Mononuclear cell (primary cell): ENCODE results near the gene AJAP1. TPM values are rescaled to one million over a fixed set of nuclear protein-coding genes. Genes with fewer than 3 reads are reported as not detected.
"Not testable (repeated sequence)": the region's sequence is repeated elsewhere in the genome, so short reads cannot be mapped to it uniquely, and the experiment has no call there.

Source experiments
- H3K27me3 ChIP-seq: 2 replicates; pipeline ENCODE4 v1.6.0; 2011; ENCODE audit warnings: low read length, control low read depth; ENCODE audit not compliant: insufficient read depth
- H3K4me1 ChIP-seq: 2 replicates; pipeline ENCODE4 v1.5.1; 2011; ENCODE audit warnings: mild to moderate bottlenecking, low read length, control low read depth; ENCODE audit not compliant: insufficient read depth
- H3K4me3 ChIP-seq: 2 replicates; pipeline ENCODE4 v1.5.1; 2011; ENCODE audit warnings: mild to moderate bottlenecking, low read length, moderate library complexity
- H3K9me3 ChIP-seq: 2 replicates; pipeline ENCODE4 v1.5.1; 2011; ENCODE audit warnings: low read depth, mild to moderate bottlenecking, control low read depth, low read length
- total RNA-seq: library from RNA; depleted of rRNA; stranded (reverse); fragments of >200 nt; gene quantifications from one replicate; pipeline ENCODE4 v1.2.3, GENCODE V29; 2012

AJAP1 gene
- total RNA-seq, 1 donor, result under 0.01 TPM

DNA sequence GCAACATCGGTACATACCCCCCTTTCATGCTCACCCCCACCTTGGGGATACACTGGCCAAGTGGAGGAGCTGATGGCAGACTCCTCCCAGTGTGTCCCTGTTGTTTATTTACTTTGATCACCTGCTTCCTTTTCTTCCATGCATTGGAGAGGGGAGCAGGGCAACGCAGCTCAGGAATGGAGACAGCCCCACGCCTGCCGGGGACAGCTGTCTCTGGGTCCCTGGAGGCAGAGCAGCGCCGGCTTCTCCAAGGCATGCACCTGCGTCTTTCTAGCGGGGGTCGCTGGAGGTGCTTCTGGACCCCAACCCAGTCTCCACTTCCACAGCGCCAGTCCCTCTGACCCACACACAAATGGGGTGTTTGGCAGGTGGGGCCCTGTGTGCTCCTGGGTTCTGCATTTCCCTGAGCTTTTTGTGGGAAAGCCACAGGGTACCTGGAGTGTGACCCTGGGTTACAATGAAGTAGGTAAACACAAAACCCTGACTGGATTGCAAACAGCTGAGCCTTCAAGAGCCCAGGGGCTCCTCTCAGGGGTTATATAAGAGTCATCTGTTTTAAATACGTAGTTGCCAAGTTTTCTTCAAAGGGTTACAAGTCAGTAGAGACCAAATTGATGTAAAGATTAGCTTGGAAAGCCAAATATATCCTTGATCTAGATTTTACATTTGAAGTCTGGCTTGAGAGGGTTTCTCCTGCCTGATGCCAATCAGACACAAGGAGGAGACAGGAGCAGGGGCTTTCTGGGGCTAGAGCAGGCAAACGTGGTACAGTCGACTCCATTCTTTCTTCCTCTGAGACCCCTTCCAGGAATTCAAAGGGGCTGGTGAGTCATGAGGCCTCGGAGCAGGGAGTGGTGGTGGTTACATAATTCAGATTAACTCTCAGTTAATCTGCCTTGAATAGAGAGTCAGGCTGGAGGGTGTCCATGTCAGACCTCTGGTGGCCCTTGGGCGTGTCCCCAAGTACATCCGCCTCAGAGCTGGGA lies 4.5 kb downstream of the AJAP1 start:
- no peaks in the 10 kb centered on the region for H3K9me3 ChIP-seq
- H3K4me1 ChIP-seq, result no peaks in the 10 kb centered on the region
- H3K4me3 ChIP-seq, result no peak overlapping the region
- H3K27me3 ChIP-seq, result peaks cover 30% of the 10 kb centered on the region

DNA sequence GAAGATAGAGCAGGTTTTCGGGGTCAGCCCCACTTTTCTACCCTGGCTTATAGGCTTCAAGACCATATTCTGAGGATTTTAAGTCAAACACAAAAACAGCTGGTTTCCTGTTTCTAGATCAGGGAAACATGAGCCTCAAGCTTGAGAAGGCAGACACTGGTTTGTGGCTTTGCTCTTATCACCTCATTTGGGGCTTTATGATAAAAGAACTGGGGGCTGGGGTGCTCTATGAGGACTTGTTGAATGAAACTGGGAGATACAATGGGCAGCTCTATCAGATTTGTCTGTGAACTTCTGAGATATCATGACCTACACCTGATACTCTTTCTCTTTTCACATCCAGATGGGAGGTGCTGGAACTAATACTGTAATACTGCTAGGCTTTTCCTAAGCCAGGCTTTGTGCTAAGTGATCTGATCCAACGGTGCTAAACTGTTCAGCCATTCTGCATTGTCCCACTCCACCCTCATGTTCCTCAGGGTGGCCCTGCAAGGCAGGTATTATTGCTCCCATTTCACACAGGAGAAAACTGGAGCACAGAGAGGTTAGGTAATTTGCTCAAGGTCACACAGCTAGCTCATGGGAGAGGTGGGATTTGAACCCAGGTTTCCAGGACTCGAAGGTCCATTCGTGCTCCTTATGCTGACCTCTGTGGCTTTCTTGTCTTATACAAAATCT lies 6.6 kb downstream of the AJAP1 start:
- Histone ChIP-seq H3K9me3 (no peaks in the 10 kb centered on the region), H3K27me3 (peaks cover 28% of the 10 kb centered on the region), H3K4me3 (no peak overlapping the region), H3K4me1 (no peaks in the 10 kb centered on the region)

DNA sequence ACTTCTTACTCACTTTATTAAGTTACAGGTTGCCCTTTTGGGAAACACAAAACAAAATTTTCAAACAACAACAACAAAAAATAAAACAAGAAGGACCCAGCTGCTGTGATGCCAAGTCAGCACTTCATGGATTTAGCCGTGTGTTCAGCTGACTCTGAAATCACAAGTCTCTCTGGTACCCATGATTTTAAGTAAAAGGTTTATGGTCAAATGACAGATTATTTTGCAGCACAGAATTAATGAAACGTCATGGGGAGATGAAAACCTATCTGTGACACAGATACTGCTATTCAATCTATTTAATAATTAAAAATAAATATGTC lies 7.1 kb downstream of the AJAP1 start:
- Histone ChIP-seq H3K4me3 (no peak overlapping the region), H3K4me1 (no peaks in the 10 kb centered on the region), H3K27me3 (peaks cover 23% of the 10 kb centered on the region), H3K9me3 (no peaks in the 10 kb centered on the region)

DNA sequence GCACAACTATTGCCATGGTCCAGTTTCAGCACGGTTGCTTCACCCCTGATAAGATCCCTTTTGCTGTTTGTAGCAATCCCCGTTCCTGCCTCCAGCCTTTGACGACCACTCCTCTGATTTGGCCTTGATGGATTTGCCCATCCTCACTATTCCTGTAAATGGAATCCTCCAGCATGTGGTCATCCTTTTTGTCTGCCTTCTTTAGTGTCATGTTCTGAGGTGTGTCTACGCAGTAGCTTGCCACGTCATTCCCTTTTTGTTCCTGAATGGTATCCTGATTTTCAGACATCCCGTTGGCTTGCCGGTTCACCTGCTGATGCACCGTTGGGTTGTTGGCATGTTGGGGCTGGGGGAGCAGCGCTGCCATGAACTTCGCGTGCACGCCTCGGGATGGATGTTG lies 7.8 kb downstream of the AJAP1 start:
- Histone ChIP-seq H3K4me1 (no peaks in the 10 kb centered on the region), H3K9me3 (no peaks in the 10 kb centered on the region), H3K27me3 (peaks cover 17% of the 10 kb centered on the region)

DNA sequence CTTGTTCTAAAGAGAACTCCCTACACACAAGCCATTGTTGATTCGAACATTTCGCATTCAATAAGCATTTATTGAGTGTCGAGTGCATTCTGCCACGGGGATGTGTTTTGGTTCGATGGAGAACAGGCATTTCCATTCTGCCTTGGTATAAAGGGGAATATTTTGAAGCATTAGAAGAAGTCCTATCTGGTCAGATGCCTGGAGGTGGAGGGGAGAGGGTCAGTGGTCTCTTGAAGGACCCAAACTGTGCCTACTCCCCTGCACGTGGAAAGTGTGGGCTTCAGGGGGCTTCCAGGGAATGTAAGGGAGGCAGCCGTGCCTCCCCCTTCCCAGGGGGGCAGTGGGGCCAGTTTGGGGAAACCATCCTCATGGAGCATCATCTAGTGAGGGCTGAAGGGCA lies 8.3 kb downstream of the AJAP1 start:
- H3K9me3 ChIP-seq, result no peaks in the 10 kb centered on the region
- peaks cover 15% of the 10 kb centered on the region for H3K27me3 ChIP-seq
- no peak overlapping the region for H3K4me3 ChIP-seq
- no peaks in the 10 kb centered on the region for H3K4me1 ChIP-seq

More for the DNA sequence above, 7.8 kb downstream of the AJAP1 start:
- no peak overlapping the region for H3K4me3 ChIP-seq

DNA sequence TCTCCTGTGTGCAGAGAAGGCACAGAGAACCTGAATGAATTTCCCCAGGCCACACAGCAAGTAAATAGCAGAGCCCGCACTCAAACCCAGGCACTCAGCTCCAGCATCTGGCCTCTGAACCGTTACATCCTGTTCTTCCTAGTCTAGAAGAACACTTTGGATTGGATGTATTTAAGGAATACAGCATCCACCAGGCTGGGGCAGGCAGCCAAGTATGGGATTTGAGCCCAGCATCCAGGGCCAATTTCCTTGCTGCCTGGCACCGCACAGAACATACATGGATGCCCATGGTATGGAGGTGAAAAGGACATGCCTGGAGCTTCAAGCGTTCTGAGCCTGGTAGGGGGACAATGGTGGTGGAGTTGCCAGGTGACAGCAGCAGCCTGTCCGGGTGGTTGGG lies 9.7 kb downstream of the AJAP1 start:
- peaks cover 6% of the 10 kb centered on the region for H3K27me3 ChIP-seq
- no peaks in the 10 kb centered on the region for H3K4me1 ChIP-seq
- H3K9me3 ChIP-seq, result no peaks in the 10 kb centered on the region
- H3K4me3 ChIP-seq, result no peak overlapping the region

DNA sequence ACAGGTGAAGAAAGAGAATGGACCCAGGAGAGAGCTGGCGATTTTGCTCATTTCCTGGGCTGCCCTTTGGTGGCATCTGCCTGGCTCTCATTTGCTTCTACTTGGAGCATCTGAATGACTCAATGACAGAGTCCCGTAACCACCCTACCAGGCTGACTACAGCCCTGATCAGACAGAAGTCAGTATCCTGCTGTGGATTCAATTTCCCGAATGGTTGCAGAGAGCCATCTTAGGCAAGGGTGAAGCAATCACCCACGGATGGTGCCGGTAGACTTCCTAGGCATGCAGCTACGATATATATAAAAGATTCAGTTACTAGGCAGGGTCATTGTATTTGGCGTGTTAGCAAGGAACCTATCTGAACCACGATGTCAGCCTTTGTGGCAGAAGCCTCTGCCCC lies 10.2 kb downstream of the AJAP1 start:
- no peaks in the 10 kb centered on the region for H3K9me3 ChIP-seq
- H3K4me3 ChIP-seq, result no peak overlapping the region
- no peaks in the 10 kb centered on the region for H3K4me1 ChIP-seq
- H3K27me3 ChIP-seq, result peaks cover 3% of the 10 kb centered on the region

DNA sequence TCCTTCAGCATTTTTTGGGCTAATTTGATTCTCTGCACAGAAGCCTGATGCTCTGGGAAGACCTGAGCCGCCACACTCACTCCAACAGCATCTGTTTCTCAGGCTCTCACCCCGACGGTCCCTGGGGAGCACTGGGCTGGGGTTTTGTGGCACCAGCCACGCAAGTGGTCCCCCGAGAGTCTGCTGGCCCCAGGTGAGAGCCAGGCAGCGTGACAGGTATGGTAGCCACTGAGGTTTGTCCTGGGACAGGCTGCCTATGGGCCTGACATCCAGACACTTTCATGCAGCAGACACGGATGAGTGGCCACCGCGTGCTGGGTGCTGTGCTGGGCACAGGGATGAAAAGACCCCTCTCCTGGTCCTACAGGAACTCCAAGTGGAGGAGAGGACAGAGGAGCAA lies 11.0 kb downstream of the AJAP1 start:
- H3K27me3 ChIP-seq, result no peaks in the 10 kb centered on the region
- no peaks in the 10 kb centered on the region for H3K4me1 ChIP-seq
- no peak overlapping the region for H3K4me3 ChIP-seq
- no peaks in the 10 kb centered on the region for H3K9me3 ChIP-seq

DNA sequence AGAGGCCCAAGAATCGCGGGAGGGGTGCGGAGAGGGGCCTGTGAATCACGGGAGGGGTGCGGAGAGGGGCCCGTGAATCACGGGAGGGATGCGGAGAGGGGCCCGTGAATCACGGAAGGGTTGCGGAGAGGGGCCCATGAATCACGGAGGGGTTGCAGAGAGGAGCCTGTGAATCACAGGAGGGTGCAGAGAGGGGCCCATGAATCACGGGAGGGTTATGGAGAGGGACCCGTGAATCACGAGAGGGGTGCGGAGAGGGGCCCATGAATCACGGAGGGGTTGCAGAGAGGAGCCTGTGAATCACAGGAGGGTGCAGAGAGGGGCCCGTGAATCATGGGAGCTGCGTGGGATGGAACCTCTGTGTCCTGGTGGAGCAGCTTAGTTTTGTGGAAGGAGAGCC lies 12.3 kb downstream of the AJAP1 start:
- H3K4me1 ChIP-seq, H3K9me3 ChIP-seq, H3K27me3 ChIP-seq, H3K4me3 ChIP-seq: not testable (repeated sequence)

DNA sequence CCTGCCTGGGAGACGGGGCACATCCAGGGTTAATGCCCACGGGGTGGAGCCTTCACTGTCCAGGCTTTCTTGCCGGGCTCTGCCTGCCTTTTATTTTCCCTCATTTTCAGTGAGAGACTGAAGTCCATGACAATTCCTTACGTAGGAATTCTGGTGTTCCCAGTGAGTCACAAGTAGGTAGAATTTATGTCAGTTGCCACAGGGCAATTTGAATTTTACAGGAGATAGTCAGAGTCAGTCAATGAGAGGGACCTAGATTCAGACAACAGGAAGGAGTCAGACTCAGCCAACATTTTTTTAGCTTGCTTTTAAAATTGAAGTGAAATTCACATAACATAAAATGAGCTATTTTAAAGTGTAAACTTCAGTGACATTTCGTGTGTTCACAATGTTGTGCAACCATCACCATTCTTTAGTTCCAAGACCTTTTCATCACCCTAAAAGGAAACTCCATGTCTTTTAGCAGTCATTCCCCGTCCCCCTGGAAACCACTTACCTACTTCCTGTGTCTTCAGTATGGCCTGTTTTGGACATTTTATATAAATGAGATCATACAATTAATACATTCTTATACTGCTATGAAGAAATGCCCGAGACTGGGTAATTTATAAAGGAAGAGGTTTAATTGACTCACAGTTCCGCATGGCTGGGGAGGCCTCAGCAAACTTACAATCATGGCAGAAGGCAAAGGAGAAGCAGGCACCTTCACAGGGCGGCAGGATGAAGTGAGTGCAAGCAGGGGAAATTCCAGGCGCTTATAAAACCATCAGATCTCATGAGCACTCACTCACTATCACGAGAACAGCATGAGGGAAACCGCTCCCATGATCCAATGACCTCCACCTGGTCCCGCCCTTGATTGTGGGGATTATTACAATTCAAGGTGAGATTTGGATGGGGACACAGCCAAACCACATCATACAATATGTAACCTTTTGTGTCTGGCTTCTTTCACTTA lies 14.6 kb downstream of the AJAP1 start:
- H3K4me3 ChIP-seq, result no peak overlapping the region
- H3K9me3 ChIP-seq, result no peaks in the 10 kb centered on the region
- H3K4me1 ChIP-seq, result no peaks in the 10 kb centered on the region
- H3K27me3 ChIP-seq, result no peaks in the 10 kb centered on the region

DNA sequence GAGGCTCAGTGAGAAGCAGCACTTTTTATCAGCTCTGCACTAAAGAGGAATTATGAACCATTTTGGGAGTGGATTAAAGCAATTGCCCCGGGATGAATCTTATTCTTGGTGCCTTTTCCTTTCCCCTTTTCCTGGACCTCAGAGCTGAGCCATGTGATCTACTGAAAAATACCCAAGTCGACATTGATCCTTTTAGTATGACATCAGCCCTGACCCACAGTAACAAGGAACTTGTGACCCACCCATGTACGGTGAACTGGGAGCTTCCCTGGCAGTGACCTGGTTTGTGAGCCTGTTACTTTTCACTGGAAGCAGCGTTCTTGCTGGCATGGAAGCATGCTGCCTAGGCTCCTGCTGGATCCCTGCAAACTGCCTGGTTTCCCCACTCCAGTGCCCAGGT lies 15.9 kb downstream of the AJAP1 start:
- H3K27me3 ChIP-seq, result no peaks in the 10 kb centered on the region
- H3K4me3 ChIP-seq, result no peak overlapping the region
- H3K9me3 ChIP-seq, result no peaks in the 10 kb centered on the region

DNA sequence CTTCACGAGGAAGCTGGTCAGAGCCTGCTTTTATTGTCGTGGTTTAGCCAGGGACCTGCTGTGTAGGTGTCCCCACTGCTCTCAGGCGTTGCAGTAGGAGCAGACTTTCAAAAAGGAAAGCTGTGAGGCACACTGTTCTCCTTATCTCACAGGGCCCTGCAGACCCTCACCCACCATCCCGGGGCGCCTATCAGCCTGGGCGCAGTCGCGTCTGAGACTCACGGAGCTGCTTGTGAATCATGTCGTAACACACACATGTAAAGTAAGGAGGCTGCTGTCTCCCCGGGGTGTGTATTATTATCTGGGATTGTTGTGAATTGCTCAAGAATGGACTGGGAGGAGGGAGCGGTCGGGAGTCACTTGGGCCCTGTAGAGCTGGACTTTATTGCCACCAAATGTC lies 17.4 kb downstream of the AJAP1 start:
- no peaks in the 10 kb centered on the region for H3K4me1 ChIP-seq
- H3K27me3 ChIP-seq, result no peaks in the 10 kb centered on the region
- no peak overlapping the region for H3K4me3 ChIP-seq
- no peaks in the 10 kb centered on the region for H3K9me3 ChIP-seq

More for the DNA sequence above, 15.9 kb downstream of the AJAP1 start:
- H3K4me1 ChIP-seq, result no peaks in the 10 kb centered on the region

DNA sequence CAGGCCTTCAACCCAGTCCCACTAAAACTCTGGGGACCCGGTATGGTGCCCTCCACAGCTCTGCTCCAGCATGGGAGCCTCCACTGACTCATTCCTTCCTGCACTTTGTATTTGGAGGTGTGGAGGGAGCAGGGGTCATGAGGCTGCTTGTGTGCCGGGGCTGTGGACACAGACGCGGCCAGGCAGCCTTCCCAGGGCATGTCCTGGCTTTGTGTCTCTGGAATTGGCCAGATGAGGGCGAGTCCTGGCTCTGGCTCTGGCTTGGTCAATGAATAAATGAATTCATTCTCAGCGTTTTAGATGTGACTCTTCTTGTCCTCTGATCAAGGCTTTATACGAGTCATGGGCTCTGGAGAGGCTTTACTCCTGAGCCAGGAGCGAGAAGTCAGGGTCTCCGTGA lies 19.1 kb downstream of the AJAP1 start:
- Histone ChIP-seq H3K9me3 (no peaks in the 10 kb centered on the region), H3K4me3 (no peak overlapping the region), H3K4me1 (no peaks in the 10 kb centered on the region), H3K27me3 (no peaks in the 10 kb centered on the region)

DNA sequence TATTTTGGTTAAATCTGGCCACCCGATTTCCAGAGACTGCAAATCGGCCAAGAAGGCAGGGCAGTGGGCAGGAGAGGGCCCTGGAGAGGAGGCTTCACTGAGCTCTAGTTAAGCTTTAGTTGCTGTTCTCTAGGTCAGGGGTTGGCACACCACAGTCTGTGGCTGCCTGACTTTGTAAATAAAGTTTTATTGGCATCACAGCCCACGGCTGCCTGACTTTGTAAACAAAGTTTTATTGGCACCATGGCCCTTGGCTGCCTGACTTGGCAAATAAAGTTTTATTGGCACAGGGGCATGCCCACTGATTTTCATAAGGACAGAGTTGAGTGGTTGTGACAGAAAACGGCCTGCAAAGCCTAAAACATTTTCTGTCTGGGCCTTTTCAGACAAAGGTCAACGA lies 19.7 kb downstream of the AJAP1 start:
- Histone ChIP-seq H3K4me3 (no peak overlapping the region), H3K9me3 (no peaks in the 10 kb centered on the region), H3K27me3 (no peaks in the 10 kb centered on the region), H3K4me1 (no peaks in the 10 kb centered on the region)

DNA sequence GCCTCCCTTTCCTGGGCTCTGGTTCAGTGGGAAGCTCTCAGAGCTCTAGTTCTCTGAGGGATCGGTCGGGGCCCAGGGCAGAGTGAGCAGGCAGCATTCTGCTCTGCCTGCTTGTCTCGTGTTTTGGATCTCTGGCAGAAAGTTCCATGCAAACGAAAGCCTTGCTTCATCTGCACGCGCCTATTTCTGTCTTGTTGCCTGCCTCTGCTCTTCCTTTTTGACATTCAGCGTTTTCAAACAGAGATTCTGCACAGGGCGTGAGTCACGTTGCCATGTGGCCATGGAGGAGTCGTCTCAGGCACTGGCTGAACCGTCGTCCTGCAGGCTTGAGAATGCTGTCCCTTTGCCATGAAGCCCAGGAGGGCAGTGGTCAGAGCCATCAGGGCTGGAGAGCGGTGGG lies 20.3 kb downstream of the AJAP1 start:
- Histone ChIP-seq H3K9me3 (no peaks in the 10 kb centered on the region), H3K27me3 (no peaks in the 10 kb centered on the region), H3K4me3 (no peak overlapping the region)

More for the DNA sequence above, 20.3 kb downstream of the AJAP1 start:
- H3K4me1 ChIP-seq, result no peaks in the 10 kb centered on the region
